ENCODE measurements around the gene ZC3H12C. TPM values are rescaled to one million over a fixed set of nuclear protein-coding genes. Genes with fewer than 3 reads are reported as not detected.

ZC3H12C gene
- total and polyA plus RNA-seq, 2 of the 13 experiments (the other 11 are each of a cell fraction or from before 2014, with no cell fraction given): 2.4 to 5.7 TPM

- TF ChIP-seq ZNF768 (CRISPR knock-in tag; IDR thresholded peaks at IDR 0.05): peak; percentile 60; the same call in 1 of the 2 replicates
- peak; percentile 74; the same call in 1 of the 2 replicates for TF ChIP-seq KMT2B (CRISPR knock-in tag; IDR thresholded peaks at IDR 0.05)
- TF ChIP-seq ZBTB34 (CRISPR knock-in tag; IDR thresholded peaks at IDR 0.05): peak; percentile 60; the same call in 1 of the 2 replicates
- peak; percentile 42; the same call in 1 of the 2 replicates for TF ChIP-seq ZNF605 (CRISPR knock-in tag; IDR thresholded peaks at IDR 0.05)
- 0 out of 4 replicates have a peak, but pooled peaks of 1 of the 2 experiments have one; percentile 3 for TF ChIP-seq POLR2A (IDR thresholded peaks at IDR 0.05; ENCODE audit: insufficient read depth in 1 of 2, low read depth in 2 of 2, low read length in 2 of 2)
- TF ChIP-seq REL (CRISPR knock-in tag; conservative IDR thresholded peaks at IDR 0.05): no peak
- TF ChIP-seq HNRNPLL (IDR thresholded peaks at IDR 0.05; ENCODE audit: low read depth, low read length, poor library complexity, severe bottlenecking): peak; percentile 18
- no peak for TF ChIP-seq KDM6A (CRISPR knock-in tag; IDR thresholded peaks at IDR 0.05; ENCODE audit: low read depth)
- TF ChIP-seq PRDM15 (CRISPR knock-in tag; IDR thresholded peaks at IDR 0.05): peak; percentile 66; the same call in 1 of the 2 replicates
- 0 out of 2 replicates have a peak, but pooled peaks have one; percentile 48 for TF ChIP-seq ZBTB7B (CRISPR knock-in tag; IDR thresholded peaks at IDR 0.05)
- TF ChIP-seq ZNF460 (CRISPR knock-in tag; IDR thresholded peaks at IDR 0.05; ENCODE audit: borderline replicate concordance): no peak
- peak; percentile 69 for TF ChIP-seq RBFOX2 (IDR thresholded peaks at IDR 0.05; ENCODE audit: low read depth, low read length)
- 0 out of 2 replicates have a peak, but pooled peaks have one; percentile 21 for TF ChIP-seq ZSCAN5A (CRISPR knock-in tag; IDR thresholded peaks at IDR 0.05; ENCODE audit: borderline replicate concordance)
- TF ChIP-seq STAT5B (CRISPR knock-in tag; IDR thresholded peaks at IDR 0.05): peak; percentile 46; the same call in 1 of the 2 replicates
- TF ChIP-seq ZNF18 (CRISPR knock-in tag; IDR thresholded peaks at IDR 0.05; ENCODE audit: insufficient replicate concordance): no peak
- TF ChIP-seq THAP7 (CRISPR knock-in tag; IDR thresholded peaks at IDR 0.05): no peak
- peak; percentile 59; the same call in 1 of the 2 replicates for TF ChIP-seq MTF2 (CRISPR knock-in tag; IDR thresholded peaks at IDR 0.05; ENCODE audit: borderline replicate concordance)
- TF ChIP-seq ZNF530 (CRISPR knock-in tag; IDR thresholded peaks at IDR 0.05; ENCODE audit: low read depth): no peak
- TF ChIP-seq KLF12 (CRISPR knock-in tag; IDR thresholded peaks at IDR 0.05; ENCODE audit: borderline replicate concordance): peak; percentile 34; the same call in 1 of the 2 replicates
These were observed 460 bp downstream of the ZC3H12C start (continued) for GRCh38 chr11:110093407-110094297.
